SK-MEL-5 (cell line): ENCODE data around the gene PSMC6. TPM values are rescaled to one million over a fixed set of nuclear protein-coding genes. Genes with fewer than 3 reads are reported as not detected.
"Not testable (repeated sequence)": the region's sequence is repeated elsewhere in the genome, so short reads cannot be mapped to it uniquely, and the experiment has no call there.

Experiments used
- DNase-seq: peaks from one replicate; pipeline ENCODE4 v3.0.0-alpha.2; 2016; ENCODE audit warnings: low read depth, low spot score
- in situ Hi-C: cut with HindIII; loops from 2 replicates; pipeline ENCODE4 v1.10.0; 2016; ENCODE audit warnings: low sequenced_read_pairs, high pct_unique_total_duplicates, low pct_unique_long_range_greater_than_20kb
- total RNA-seq: library from RNA; depleted of rRNA; stranded (reverse); fragments of >200 nt; shearing (Covaris generic); gene quantifications from 2 replicates; pipeline ENCODE4 v1.2.3, GENCODE V29; 2014; rRNA removed

The PSMC6 gene
- total RNA-seq, 1 experiment from 2014 or later, result 132 TPM

DNA sequence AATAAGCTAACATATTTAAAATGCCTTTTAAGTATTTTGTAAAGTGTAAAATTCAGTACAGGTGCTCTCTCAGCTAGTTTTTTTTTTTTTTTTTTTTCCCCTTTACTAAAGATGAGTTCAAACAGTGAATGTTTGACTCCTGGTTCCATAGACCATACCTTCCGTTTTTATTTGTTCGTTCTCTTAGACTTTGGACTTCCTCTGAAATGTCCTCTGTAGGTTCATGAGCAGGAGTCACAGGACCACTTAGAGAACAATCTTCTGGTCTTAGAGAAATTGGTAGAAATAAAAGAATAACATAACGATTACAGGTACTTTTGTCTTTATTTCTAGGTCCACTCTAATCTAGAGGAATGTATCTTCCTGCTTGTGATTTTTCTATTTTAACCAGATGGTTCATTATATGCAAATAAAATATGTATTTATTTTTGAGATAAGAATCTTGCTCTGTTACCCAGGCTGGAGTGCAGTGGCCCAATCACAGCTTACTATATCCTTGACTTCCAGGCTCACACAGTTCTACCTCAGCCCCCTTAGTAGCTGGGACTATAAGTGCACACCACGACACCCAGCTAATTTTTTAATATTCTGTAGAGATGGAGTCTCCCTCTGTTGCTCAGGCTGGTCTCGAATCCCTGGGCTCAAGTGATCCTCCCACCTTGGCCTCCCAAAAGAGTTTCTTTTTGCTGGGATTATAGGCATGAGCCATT, 48.8 kb downstream of the PSMC6 start:
- no peak for DNase-seq
- in situ Hi-C loops, result no loop called here

GRCh38 chr14:52759145-52759544, 52.1 kb downstream of the PSMC6 start:
- in situ Hi-C loops, result no loop called here

GRCh38 chr14:52762923-52763322, 55.9 kb downstream of the PSMC6 start:
- in situ Hi-C loops, DNase-seq: not testable (repeated sequence)

More at GRCh38 chr14:52759145-52759544, 52.1 kb downstream of the PSMC6 start:
- DNase-seq, result no peak

DNA sequence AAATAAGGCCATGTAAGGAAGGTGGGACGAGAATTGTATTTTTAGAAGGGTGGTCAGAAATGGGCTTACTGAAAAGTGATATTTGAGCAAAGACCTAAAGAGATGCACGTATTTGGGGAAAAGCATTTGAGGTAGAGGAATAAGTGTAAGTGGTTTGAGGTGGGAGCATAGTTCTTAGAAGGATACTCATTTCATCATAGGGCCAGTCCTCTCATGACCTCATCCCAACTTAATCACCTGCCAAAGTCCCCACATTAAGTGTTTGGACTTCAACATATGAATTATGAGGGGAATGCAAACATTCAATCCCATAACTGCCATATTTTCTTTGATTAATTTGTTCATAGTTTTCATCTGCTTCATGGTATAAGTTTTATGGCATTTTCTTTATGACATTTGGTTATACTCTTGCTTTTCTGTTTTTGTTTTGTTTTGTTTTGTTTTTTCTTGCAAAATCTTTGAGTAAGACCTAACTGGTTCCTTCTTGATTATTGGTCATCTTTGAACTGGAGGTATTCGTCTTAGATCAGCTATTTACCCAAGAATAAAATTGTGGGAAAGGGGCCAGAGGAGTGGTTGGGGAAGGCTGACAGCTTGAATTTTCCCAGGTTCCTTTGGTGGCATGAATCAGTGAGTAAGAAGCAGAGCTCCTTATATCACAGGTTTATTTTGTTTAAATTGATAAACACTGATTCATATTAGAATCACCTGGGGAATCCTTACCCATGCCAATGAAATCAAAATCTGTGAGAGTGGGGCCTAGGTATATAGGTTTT, 60.2 kb downstream of the PSMC6 start:
- in situ Hi-C loops, result no loop called here
- DNase-seq, result no peak

GRCh38 chr14:52769887-52770286, 62.9 kb downstream of the PSMC6 start:
- in situ Hi-C loops, result no loop called here
- no peak for DNase-seq

DNA sequence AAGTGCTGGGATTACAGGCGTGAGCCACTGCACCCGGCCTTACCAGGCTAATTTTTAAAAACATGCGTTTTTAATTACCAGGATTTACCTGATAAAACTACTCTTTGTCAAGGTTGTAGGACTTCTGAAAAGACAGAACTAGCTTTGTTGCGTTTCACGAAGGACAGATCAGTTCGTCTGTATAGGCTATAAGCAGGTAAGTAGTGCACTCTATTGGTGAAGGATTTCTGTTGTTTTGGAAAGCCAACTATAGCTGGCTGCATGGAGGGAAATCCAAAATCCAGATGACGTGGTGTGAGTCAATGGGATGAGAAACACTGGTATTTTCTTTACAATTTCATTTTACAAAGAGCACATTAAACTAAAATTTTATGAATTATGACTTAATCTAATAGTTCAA, 69.8 kb downstream of the PSMC6 start:
- no peak for DNase-seq
- in situ Hi-C loops, result no loop called here

Other genes with a start within 250 kb of the PSMC6 start
- 1.1 and 1.5 TPM in 2 replicates for gene TXNDC16, start 154.7 kb upstream of the PSMC6 start, total RNA-seq
- gene GPR137C, start 154.4 kb upstream of the PSMC6 start, total RNA-seq, result 0.32 and 0.40 TPM in 2 replicates
- 179 and 183 TPM in 2 replicates for gene ERO1A, start 11.6 kb upstream of the PSMC6 start, total RNA-seq
- 8.3 and 9.2 TPM in 2 replicates for gene STYX, start 23.0 kb downstream of the PSMC6 start, total RNA-seq
- 18.7 and 28.4 TPM in 2 replicates for gene GNPNAT1, start 84.4 kb downstream of the PSMC6 start, total RNA-seq
- gene FERMT2, start 243.8 kb downstream of the PSMC6 start, total RNA-seq, result 38.0 and 40.8 TPM in 2 replicates